GM12891 (cell line): ENCODE measurements around the gene EIF1.

Experiments used
- PAX5 ChIP-seq: IDR thresholded peaks from 2 replicates; pipeline ENCODE4 v1.6.1; 2011; ENCODE audit warnings: low read length, moderate library complexity, mild to moderate bottlenecking; ENCODE audit not compliant: insufficient read depth, severe bottlenecking
- POLR2A ChIP-seq: IDR thresholded peaks from 2 replicates; pipeline ENCODE4 v1.6.1; 2011; ENCODE audit warnings: low read depth, low read length, control low read depth
- POLR2AphosphoS5 ChIP-seq: IDR thresholded peaks from 2 replicates; pipeline ENCODE4 v1.6.1; 2011; ENCODE audit warnings: low read depth, low read length, control low read depth
- POU2F2 ChIP-seq: IDR thresholded peaks from 2 replicates; pipeline ENCODE4 v1.6.1; 2011; ENCODE audit warnings: low read depth, mild to moderate bottlenecking, control low read depth, low read length, moderate library complexity
- SPI1 ChIP-seq: IDR thresholded peaks from 2 replicates; pipeline ENCODE4 v1.6.1; 2011; ENCODE audit warnings: low read depth, low read length, control low read depth
- TAF1 ChIP-seq: IDR thresholded peaks from 2 replicates; pipeline ENCODE4 v1.6.1; 2011; ENCODE audit warnings: low read depth, low read length, control low read depth

GRCh38 chr17:41705271-41705991 is 16.7 kb downstream of the EIF1 start:
- TF ChIP-seq POLR2AphosphoS5 (no peak), TAF1 (no peak), POLR2A (no peak), PAX5 (no peak), POU2F2 (no peak), SPI1 (no peak)
